ENCODE data around the gene FOSL1.

FOSL1 gene

GRCh38 chr11:65919141-65919572, 19.0 kb upstream of the FOSL1 start, which contains the start of gene DRAP1:
Gene DRAP1 (plus strand): TSS chr11:65919426. CDS start chr11:65919502, 76 bp downstream.
- DNase-seq, result peak; percentile 95 to 96

GRCh38 chr11:65918211-65919140, 18.3 kb upstream of the FOSL1 start, which contains the start of gene C11orf68:
Gene C11orf68 (minus strand): TSS chr11:65919062. CDS start chr11:65919031, 31 bp downstream.
- no peak for DNase-seq

DNA sequence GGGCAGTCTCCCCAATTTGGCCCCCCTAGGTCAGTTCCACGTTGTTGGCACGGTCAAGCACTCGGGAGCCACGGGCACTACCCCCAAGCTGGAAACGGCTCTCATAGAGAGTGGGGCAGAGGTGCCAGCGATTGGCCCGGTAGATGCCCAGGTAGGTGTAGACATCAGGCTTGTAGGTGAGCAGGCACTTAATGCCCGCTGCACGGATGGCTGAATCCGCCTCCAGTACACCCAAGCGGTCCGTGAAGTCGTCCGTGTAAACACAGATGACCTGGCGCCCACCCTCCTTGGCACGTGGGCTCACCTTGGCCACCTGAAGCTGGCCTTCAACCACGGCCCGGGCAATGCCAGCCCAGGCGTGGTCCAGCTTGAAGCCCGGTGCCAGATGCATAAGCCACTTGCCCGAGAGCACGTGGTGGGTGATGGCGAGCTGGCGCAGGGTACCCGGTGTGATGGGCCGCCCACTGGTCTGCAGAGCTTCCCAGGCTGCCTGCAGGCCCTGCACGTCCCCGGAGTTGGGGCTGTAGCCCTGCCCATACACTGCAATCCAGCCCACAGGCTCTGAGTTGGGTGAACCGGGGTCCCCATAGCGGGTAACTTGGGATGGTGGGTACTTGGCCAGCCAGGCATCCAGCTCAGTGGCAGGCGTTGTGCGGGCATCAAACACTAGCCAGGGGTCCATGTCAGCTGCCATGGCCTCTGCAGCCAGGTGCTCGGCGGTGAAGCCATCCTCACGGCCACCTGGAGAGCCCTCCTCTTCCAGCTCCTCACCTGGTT, 17.4 kb upstream of the FOSL1 start:
- no peak for DNase-seq

- DNase-seq, result no peak
These were observed 16.9 kb upstream of the FOSL1 start for GRCh38 chr11:65917077-65917433.

GRCh38 chr11:65916391-65916790, 16.2 kb upstream of the FOSL1 start:
- no peak for DNase-seq

DNA sequence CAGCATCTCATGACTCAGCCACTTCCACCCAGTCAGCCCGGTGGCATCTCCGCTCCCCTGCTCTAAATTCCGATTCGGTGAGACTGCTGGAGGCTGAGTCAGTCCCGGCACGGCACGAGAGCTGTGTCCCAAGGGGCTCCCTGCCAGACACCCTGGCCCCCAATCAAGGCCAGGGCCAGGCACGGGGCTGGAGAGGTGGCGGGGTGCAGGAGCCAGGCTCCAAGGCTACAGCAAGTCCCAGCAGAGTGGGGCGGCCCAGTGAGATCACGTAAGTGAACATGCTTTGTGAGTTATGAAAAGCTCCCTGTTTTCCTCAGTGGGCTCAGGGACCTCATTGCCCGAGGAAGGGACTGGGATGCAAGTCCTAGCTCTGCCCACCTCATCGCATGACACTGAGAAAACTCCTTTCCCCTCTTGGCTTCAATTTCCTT, 15.6 kb upstream of the FOSL1 start:
- DNase-seq, result no peak

DNA sequence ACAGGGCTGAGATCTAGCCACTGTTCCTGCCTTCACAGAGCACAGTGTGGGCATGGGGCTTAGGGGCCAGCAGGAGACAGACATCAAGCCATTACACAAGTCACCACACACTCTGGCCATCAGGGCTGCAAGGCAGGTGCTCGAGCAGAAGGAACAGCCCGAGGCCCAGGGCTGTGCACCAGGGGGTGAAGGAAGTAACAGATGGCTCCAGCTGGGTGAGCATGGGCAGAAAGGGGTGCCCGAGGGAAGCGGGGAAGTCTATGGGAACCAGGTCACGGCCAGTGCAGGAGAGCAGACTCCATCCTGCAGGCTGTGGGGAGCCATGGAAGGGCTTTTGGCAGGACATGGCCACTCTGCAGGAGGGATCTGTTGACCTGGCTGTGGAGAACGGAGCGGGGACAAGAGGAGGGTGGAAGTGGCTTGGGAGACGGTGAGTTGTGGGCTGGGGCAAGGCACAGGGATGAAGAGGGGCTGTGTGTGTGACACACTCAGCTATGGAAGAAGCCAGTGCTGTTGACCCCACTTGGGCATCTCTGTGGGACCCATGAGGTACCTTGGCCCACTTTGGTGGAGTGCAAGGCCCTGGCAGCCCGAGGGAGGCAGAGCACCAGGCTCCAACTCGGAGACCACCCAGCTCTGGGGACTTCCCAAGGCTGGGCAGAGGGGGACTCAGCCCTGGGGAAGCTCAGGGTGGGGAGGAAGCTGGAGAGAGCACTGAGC, 15.1 kb upstream of the FOSL1 start:
- DNase-seq, result no peak

DNA sequence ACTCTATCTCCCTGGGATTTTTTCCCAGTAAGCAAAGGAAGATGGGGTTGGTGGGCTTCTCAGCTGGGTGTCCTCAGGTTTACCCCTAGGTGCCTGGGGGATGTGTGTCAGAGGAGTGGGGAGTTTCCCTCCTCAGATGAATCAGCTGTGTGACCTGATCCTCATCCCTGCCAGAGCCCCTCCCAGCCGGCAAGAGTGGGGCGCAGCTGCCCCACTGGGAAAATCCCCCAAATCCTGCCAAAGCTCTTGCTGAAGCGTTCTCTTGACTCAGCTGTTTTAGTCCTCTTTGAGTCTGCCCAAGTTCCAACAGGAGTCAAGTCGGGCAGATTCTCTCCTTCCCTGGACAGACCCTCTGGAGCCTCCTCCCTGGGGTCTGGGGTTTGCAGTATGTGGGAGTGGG, 12.7 kb upstream of the FOSL1 start:
- DNase-seq, result no peak

DNA sequence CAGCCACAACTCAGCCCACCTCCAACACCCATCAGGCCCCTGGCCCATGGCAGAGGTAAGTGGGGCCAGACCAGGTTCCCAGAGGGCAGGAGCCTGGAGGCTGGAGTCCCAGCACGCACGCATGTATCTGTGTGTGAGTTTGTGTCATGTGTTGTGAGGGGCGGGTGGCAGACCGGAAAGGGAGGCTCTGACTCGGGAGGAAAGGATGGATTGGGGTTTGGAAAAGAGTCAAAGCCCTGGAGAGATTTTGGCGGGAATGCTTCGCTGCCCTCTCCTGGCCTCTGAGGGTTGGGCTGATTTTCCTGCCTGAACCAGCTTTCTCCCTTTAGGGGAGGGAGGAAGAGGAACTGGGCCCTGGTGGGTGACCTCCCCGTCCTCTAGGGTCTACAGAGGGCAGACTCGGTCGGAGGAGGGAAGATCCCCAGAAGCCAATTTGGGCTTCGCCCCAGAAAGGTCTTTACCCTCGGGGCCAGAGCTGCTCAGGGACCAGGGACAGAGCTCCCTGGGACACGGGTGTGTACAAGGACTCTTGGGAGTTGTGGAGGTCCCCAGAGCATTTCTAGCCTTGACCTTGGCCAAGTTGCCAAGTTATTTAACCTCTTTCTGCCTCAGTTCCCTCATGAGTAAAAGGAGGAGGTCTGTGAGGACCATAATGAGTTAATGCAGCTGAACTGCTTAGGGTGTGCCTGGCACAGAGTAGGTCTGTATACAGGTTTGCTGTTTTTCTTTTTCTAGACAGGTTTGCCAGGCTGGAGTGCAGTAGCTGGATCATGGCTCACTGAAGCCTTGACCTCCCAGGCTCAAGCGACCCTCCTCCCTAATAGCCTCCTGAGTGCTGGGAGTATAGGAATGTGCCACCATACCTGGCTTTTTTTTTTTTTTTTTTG, 11.7 kb upstream of the FOSL1 start:
- DNase-seq, result no peak

DNA sequence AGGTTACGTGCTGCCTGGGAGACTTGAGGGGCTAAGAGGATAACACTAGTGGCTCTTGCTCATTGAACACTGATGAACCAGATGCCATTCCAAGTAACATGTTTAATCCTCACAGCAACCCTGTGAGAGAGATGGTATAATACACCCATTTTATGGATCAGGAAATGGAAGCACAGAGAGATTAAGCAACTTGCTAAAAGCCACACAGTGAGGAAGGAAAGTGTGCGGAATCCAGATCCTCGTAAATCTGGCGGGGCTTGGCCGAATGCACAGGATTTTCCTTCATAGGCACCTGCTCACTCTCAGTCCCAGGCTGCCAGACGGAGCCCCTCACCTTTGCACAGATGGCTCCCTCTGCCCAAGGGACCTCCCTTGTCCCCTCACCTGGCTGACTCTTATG, 7.7 kb upstream of the FOSL1 start:
- DNase-seq, result no peak

DNA sequence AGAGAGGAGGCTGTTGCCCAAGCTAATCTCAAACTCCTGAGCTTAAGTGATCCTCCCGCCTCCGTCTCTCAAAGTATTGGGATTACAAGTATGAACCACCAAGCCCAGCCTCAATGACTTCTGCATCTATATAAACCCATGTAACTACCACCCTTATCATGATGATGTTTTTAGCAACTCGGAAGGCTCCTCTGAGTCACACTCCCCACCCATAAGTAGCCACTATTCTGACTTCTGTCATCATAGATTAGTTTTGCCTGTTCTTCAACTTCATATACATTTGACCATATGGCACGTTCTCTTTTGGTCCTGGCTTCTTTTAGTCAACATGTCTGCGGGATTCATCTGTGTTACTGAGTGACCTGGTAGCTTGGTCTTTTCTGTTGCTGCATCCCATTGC, 6.4 kb upstream of the FOSL1 start:
- DNase-seq, result no peak

DNA sequence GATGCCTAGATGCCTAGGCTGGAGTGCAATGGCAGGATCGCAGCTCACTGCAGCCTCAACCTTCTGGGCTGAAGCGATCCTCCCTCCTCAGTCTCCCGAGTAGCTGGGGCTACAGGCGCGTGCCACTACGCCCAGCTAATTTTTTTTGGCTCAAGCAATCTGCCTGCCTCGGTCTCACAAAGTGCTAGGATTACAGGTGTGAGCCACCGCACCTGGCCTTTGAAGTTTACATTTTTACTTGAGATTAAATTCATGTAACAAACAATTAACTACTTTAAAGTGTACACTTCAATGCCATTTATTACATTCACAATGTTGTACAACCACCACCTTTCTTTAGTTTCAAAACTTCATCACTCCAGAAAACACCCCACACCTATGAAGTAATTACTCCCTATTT, 3.5 kb upstream of the FOSL1 start:
- DNase-seq, result no peak

DNA sequence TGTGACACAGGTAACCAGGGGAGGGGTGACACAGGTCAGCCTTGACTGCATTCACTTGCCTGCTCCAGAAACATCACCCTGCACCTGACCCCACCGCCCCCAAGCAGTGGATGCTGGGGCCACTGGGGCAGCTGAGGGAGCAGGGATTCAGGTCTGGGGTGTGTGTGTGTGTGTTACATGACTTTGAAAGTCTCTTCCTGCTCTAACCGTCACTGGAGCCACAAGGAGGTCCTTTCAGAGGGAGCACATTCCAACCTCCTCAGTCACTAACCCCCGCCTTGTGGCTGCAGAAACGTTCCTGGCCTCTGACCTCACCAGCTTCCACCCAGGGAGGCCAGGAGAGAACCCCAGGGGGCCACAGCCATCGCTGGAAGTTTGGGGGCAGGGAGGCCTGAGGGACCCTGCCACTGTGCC, 2.9 kb upstream of the FOSL1 start:
- DNase-seq, result peak in 1 of 2 experiments; percentile 17

DNA sequence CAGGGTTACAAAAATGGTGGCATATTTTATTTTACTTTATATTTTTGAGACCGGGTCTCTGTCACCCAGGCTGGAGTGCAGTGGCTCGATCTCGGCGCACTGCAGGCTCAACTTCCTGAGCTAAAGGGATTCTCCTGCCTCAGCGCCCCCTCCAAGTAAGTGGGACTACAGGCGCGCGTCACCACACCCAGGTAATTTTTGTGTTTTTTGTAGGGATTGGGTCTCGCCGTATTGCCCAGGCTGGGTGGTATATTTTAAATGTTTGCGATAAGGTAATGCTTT, 652 bp upstream of the FOSL1 start:
- DNase-seq, result no peak

DNA sequence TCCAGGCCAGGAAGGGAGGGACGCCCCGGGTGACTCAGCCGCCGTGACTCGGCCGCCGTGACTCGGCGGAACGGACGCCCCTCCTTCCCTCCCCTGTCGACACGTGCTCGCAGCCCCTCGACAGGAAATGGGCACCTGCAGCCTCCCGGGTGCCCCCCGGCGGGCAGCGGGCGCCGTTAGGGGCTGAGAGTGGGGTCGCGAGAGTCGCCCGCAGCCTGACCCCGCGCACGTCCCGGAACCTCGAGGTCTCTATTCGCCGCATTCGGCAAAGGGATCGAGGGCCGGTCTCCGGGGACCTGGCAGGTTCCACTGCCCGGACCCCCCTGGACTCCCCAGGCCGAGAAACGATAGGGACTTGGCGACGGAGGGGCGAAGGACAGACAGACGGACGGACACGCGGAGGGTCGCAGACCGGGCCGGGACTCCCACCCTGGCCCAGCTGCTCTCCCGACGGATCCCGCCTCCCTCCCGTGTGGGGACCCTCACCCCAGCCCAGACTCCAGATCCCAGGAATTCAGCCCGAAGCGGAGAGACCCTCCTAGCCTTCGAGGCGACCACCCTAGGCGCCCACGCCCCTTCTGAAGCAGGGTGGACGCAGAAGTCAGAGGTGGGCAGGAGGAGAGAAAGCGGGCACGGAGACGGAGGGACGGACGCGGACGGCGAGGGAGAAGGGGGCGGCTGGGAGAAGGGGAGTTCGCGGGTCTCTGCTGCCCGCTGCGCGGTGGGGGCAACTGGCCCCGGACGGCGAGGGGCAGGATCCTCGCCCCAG, 648 bp downstream of the FOSL1 start:
- no peak for DNase-seq

DNA sequence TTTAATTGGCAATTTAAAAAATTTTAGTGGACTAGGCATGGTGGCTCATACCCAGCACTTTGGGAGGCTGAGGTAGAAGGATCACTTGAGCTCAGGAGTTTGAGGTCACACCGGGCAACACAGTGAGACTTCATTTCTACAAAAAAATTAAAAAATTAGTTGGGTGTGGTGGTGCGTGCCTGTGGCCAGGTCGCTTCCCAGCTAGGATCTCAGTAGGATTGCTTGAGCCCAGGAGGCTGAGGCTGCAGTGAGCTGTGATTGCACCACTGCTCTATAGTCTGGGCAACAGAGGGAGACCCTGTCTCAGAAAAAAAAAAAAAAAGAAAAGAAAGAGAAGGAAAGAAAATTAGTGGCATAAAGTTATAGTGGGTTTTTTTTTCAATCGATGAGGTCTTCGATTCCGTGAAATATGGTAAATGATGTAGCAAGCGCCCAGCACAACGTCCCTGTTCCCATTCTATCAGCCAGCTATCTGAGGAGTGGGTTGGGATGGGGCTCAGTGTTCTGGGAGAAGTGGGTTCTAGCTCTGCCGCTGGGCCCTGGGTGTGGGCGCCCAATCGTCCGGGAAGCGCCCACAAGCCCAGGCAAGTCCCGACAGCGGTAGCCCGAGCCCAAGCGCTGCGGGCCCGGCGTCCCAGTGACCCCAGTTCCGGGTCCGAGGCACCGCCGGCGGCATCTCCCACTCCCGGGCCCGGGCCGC, 1.4 kb downstream of the FOSL1 start:
- DNase-seq, result no peak

DNA sequence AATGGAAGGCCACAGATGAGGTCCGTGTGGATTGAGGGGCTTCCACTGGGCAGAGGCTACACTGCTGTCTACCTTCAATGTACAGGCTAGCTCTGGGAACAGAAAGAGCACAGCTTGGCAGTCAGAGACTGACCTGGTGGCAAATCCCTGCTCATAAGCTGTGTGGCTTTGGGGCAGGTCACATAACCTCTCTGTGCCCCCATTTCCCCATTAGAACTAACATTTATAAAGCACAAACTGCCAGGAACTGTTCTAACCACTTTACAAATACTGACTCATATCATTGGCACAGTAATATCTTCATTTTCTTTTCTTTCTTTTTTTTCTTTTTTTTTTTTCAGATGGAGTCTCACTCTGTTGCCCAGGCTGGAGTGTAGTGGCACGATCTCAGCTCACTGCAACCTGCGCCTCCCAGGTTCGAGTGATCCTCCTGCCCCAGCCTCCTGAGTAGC, 3.1 kb downstream of the FOSL1 start:
- no peak for DNase-seq

DNA sequence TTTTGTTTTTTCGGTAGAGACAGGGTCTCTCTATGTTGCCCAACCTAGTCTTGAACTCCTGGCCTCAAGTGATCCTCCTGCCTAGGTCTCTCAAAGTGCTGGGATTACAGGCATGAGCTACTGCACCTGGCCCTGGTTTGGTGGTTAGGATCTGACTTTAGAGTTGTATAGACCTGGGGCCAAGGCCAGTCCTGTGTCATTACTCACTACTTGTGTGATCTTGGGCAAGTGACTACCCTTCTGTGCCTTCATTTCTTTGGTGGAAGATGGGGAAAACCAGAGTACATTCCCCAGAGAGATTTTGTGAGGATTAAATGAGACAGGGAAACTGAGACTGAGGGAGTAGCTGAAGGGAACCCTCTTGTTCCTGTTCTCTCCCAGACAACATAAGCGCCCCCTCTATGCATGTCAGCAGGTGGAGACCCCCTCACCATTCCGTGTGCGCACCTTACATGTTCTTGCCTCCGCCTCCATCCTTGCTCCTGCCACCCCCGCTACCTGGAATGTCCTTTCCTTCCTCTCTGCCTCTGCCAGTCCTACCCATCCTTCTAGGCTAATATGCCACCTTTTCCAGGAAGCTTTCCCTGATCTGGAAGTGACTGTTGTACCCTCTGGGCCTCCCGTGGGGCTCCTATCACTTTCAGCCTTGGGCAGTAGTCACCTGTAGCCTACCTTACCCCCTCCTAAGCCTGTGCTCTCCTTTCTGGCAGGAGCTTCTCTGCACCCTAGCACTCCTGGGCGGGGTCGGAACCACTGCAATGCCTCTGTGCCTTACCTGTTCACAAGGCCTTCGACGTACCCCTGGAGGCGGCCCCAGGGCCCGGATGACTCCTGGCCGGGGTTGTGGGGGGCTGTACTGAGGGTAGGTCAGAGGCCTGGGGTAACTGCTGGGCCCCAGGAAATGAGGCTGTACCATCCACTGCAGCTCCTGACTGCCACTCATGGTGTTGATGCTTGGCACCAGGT, 3.9 kb downstream of the FOSL1 start:
- DNase-seq, result no peak

DNA sequence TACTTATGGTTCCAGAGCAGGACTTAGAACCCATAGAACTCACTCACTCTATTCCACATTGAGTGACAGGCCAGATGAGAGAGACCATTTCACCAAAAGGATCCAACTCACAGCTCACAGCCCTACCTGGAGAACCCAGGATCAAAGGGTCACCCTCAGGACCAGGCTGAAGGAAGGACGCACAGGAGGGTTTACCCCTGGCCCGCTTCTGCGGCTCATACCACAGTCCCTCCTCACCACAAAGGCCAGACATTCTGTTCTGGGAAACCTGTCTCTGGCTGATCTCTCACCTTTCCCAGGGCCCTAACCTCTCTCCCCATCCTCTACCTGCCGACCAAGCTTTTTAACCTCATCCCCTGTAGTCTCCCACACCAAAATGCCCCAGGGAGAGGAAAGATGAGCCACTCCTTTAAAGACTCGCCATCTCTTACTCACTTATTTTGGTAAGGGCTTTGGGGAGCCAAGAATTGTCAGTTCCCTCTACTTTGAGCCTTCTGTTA, 4.7 kb downstream of the FOSL1 start:
- DNase-seq, result no peak

Data from AML-193 (cell line).